HCT116 (cell line): ENCODE measurements around the gene TMSB4X. TPM values are rescaled to one million over a fixed set of nuclear protein-coding genes. Genes with fewer than 3 reads are reported as not detected.

Experiments
- ATAC-seq: fragments of 200-7000 bp; cut with Tn5 transposase; 2 replicates; pipeline ENCODE4 v1.9.1; 2020; ENCODE audit warnings: mild to moderate bottlenecking, moderate library complexity
- BruUV-seq: library from RNA; stranded (reverse); fragments of 400-500 nt; replicated peaks from 2 replicates; lab custom pipeline; 2021; lab: Mats Ljungman, UMichigan
- CTCF ChIA-PET: fragments of 300-600 bp; sonication (Branson Sonifier 250); formaldehyde crosslinking; loops from one replicate; lab custom pipeline; 2021; ENCODE audit warnings: antibody characterized with exemption; lab: Charles Lee
- POLR2A ChIA-PET: fragments of 300-600, 350-600 bp; sonication (Branson Sonifier 250); formaldehyde crosslinking; loops from one replicate; lab custom pipeline; 2021; ENCODE audit warnings: antibody characterized with exemption; lab: Charles Lee
- RAD21 ChIA-PET, 2 experiments: fragments of 300-600 bp; sonication (Branson Sonifier 250); formaldehyde crosslinking; loops; one replicate each; lab custom pipeline; 2023; ENCODE audit warnings: low total read pairs in 2 of 2; ENCODE audit not compliant: uncharacterized antibody in 2 of 2, unreplicated experiment in 2 of 2, low non-redundant PET in 1 of 2; lab: Charles Lee
- DNase-seq: peaks from one replicate; pipeline ENCODE4 v3.0.0-alpha.2; 2010; ENCODE audit warnings: low read depth, low spot score
- H2AFZ ChIP-seq: fragments of 200-600 bp; shearing (Covaris generic), sonication (generic); 2 replicates; pipeline ENCODE4 v1.6.1; 2017; ENCODE audit warnings: low read depth, mixed run types, mixed read lengths, antibody characterized with exemption, low read length; ENCODE audit not compliant: poor library complexity, severe bottlenecking
- H3K27ac ChIP-seq: 2 replicates; pipeline ENCODE4 v1.5.1; 2012; ENCODE audit warnings: low read depth, low read length
- H3K27me3 ChIP-seq: fragments of 200-600 bp; sonication (generic); 2 replicates; pipeline ENCODE4 v1.6.1; 2016; ENCODE audit warnings: mixed run types, low read length, mixed read lengths; ENCODE audit not compliant: insufficient read depth
- H3K36me3 ChIP-seq, 2 experiments: fragments of 200-500 bp in 1 of 2; fragments of 200-600 bp in 1 of 2; sonication (Bioruptor generic) in 1 of 2; sonication (generic) in 1 of 2; 2 replicates each; pipeline versions ENCODE4 v1.5.1 to v1.6.1; 2014 to 2016; ENCODE audit warnings: low read length in 2 of 2, inconsistent platforms in 1 of 2, mixed read lengths in 1 of 2, mixed run types in 1 of 2; ENCODE audit not compliant: insufficient read depth in 2 of 2, control insufficient read depth in 1 of 2
- H3K4me1 ChIP-seq, 2 experiments: fragments of 200-600 bp in 1 of 2; sonication (generic) in 1 of 2; 2 replicates each; pipeline versions ENCODE4 v1.5.1 to v1.6.1; 2012 to 2017; ENCODE audit warnings: low read length in 2 of 2, inconsistent platforms in 1 of 2, mild to moderate bottlenecking in 1 of 2, mixed read lengths in 1 of 2, mixed run types in 1 of 2, moderate library complexity in 1 of 2; ENCODE audit not compliant: insufficient read depth in 2 of 2, control insufficient read depth in 1 of 2
- H3K4me2 ChIP-seq: fragments of 200-600 bp; sonication (generic); 2 replicates; pipeline ENCODE4 v1.6.1; 2017; ENCODE audit warnings: mixed run types, low read length, mixed read lengths
- H3K4me3 ChIP-seq, 2 experiments: fragments of 200-600 bp in 1 of 2; sonication (generic) in 1 of 2; replicated peaks in 1 of 2; 2 replicates each; pipeline ENCODE4 v1.5.1; 2011 to 2016; ENCODE audit warnings: low read length in 2 of 2, control low read depth in 1 of 2, low read depth in 1 of 2, mild to moderate bottlenecking in 1 of 2, mixed read lengths in 1 of 2, mixed run types in 1 of 2
- H3K79me2 ChIP-seq: fragments of 200-600 bp; sonication (generic); 2 replicates; pipeline ENCODE4 v1.6.1; 2017; ENCODE audit warnings: mild to moderate bottlenecking, mixed run types, low read length, moderate library complexity, mixed read lengths; ENCODE audit not compliant: insufficient read depth
- H3K9ac ChIP-seq: fragments of 200-600 bp; sonication (generic); 2 replicates; pipeline ENCODE4 v1.6.1; 2016; ENCODE audit warnings: low read length, mixed read lengths
- H3K9me2 ChIP-seq: fragments of 200-600 bp; sonication (generic), shearing (Covaris generic); 2 replicates; pipeline ENCODE4 v1.6.1; 2017; ENCODE audit warnings: mixed run types, mild to moderate bottlenecking, moderate library complexity; ENCODE audit not compliant: insufficient read depth
- H3K9me3 ChIP-seq, 2 experiments: fragments of 200-500 bp in 1 of 2; fragments of 200-600 bp in 1 of 2; sonication (Bioruptor generic) in 1 of 2; sonication (generic) in 1 of 2; 2 replicates each; pipeline ENCODE4 v1.6.1; 2014 to 2017; ENCODE audit warnings: low read length in 2 of 2, mixed read lengths in 2 of 2, inconsistent platforms in 1 of 2, low read depth in 1 of 2, mild to moderate bottlenecking in 1 of 2, mixed run types in 1 of 2, moderate library complexity in 1 of 2; ENCODE audit not compliant: control insufficient read depth in 1 of 2, insufficient read depth in 1 of 2
- H4K20me1 ChIP-seq: fragments of 200-600 bp; sonication (generic), shearing (Covaris generic); 2 replicates; pipeline ENCODE4 v1.6.1; 2017; ENCODE audit warnings: mixed run types, mild to moderate bottlenecking, moderate library complexity; ENCODE audit not compliant: insufficient read depth
- CBX3 ChIP-seq: IDR thresholded peaks from 2 replicates; pipeline ENCODE4 v1.6.1; 2012; ENCODE audit warnings: low read depth
- CEBPB ChIP-seq: IDR thresholded peaks from 2 replicates; pipeline ENCODE4 v1.6.1; 2012; ENCODE audit warnings: low read depth
- EGR1 ChIP-seq: IDR thresholded peaks from 2 replicates; pipeline ENCODE4 v1.6.1; 2012; ENCODE audit warnings: low read depth
- ELF1 ChIP-seq: IDR thresholded peaks from 2 replicates; pipeline ENCODE4 v1.6.1; 2012; ENCODE audit warnings: low read depth, borderline replicate concordance
- EZH2phosphoT487 ChIP-seq: fragments of 200-600 bp; IDR thresholded peaks from 2 replicates; pipeline ENCODE4 v1.6.1; 2018; ENCODE audit warnings: antibody characterized with exemption, borderline replicate concordance
- JUND ChIP-seq: IDR thresholded peaks from 2 replicates; pipeline ENCODE4 v1.6.1; 2012
- POLR2AphosphoS5 ChIP-seq: IDR thresholded peaks from 2 replicates; pipeline ENCODE4 v1.6.1; 2011; ENCODE audit warnings: mild to moderate bottlenecking, low read depth, low read length, moderate library complexity
- RAD21 ChIP-seq: IDR thresholded peaks from 2 replicates; pipeline ENCODE4 v1.6.1; 2012; ENCODE audit warnings: low read depth, mild to moderate bottlenecking
- SIN3A ChIP-seq: IDR thresholded peaks from 2 replicates; pipeline ENCODE4 v1.6.1; 2012; ENCODE audit warnings: low read depth
- TCF7L2 ChIP-seq: IDR thresholded peaks from 2 replicates; pipeline ENCODE4 v1.7.0; 2011; ENCODE audit warnings: borderline replicate concordance, inconsistent platforms; ENCODE audit not compliant: insufficient read depth, insufficient read length; ENCODE audit errors: extremely low read depth
- YY1 ChIP-seq: IDR thresholded peaks from 2 replicates; pipeline ENCODE4 v1.6.1; 2011; ENCODE audit warnings: low read length, low read depth, moderate library complexity, mild to moderate bottlenecking; ENCODE audit not compliant: insufficient replicate concordance; ENCODE audit errors: extremely low read depth
- ZFX ChIP-seq: fragments of 450-650 bp; IDR thresholded peaks from 2 replicates; pipeline ENCODE4 v1.6.1; 2017
- ZNF274 ChIP-seq: fragments of 200-500 bp; sonication (Bioruptor generic); IDR thresholded peaks from 2 replicates; pipeline ENCODE4 v1.6.1; 2014; ENCODE audit warnings: mild to moderate bottlenecking, low read depth, low read length, inconsistent platforms
- intact Hi-C: fragments of 100-400 bp; cut with micrococcal nuclease; formaldehyde crosslinking; loops from 2 replicates; pipeline ENCODE4 v1.10.0; 2022
- total RNA-seq: library from RNA; stranded (reverse); gene quantifications from one replicate; pipeline ENCODE4 v1.2.1, GENCODE V29; 2021; ENCODE audit not compliant: unreplicated experiment
- TF ChIP-seq, protein P1 (sequence below): IDR thresholded peaks from 2 replicates; pipeline ENCODE4 v1.6.1; 2012
- TF ChIP-seq, protein P2 (sequence below): IDR thresholded peaks from 2 replicates; pipeline ENCODE4 v1.6.1; 2012; ENCODE audit warnings: low read depth
- TF ChIP-seq, protein P3 (sequence below), 3 experiments: fragments of 200-600 bp in 1 of 3; sonication (generic) in 1 of 3; IDR thresholded peaks in 2 of 3; conservative IDR thresholded peaks in 1 of 3; 2 replicates each; pipeline ENCODE4 v1.5.1; 2012 to 2017; ENCODE audit warnings: low read depth in 2 of 3, low read length in 2 of 3, antibody characterized with exemption in 1 of 3, borderline replicate concordance in 1 of 3, control low read depth in 1 of 3, mild to moderate bottlenecking in 1 of 3, mixed read lengths in 1 of 3, mixed run types in 1 of 3, moderate library complexity in 1 of 3; ENCODE audit not compliant: insufficient read depth in 1 of 3
- TF ChIP-seq, protein P4 (sequence below): IDR thresholded peaks from 2 replicates; pipeline ENCODE4 v1.6.1; 2012
- TF ChIP-seq, protein P5 (sequence below): IDR thresholded peaks from 2 replicates; pipeline ENCODE4 v1.6.1; 2011; ENCODE audit warnings: mild to moderate bottlenecking, low read length, moderate library complexity; ENCODE audit not compliant: insufficient replicate concordance; ENCODE audit errors: extremely low read depth

TMSB4X gene
- total RNA-seq, 1 experiment from 2014 or later = 407 TPM

DNA sequence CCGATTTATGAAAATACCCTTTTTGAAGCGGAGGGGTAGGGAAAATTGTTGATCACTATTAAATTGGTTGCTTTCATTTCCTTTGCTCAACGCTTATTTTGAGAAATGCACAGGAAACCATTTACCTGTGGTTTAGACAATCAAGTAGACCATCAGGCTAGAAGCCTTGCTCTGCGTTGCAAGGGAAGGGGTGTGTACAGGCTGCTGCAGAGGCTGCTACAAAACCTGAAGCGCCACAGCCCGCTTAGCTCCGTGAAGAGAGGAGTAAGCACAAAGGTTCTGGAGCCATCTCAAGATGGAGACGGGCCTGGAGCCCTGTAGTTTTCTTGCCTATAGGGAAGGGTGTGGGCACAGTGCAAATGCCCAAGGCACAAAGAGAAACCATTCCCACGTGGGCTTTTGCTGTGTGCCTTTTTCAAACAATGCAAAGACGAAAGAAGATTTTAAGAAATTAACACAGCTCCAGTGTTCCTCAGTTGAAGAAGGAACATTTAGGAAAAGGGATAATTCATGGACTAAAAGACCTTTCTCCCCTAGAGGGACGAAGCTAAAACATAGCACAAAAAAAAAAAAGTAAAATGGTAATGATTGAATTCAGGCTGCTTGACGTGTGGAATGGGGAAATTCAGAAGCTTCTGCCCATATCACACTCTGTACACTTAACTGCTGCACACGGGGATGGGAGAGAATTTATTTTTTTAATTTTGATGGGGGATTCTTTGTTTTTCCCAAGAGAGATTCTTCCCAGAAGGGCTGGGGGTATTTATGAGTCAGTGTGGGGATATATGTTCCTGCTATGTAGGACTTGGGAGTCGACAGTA is 3.5 kb downstream of the TMSB4X start:
- no peaks in the 10 kb centered on the region for H3K36me3 ChIP-seq
- ChIA-PET RAD21 (interaction anchor here in 1 of 2 experiments (0.5 kb wide), 1 partner anchor 23 kb away, joined by 3 read pairs; no protein-coding TSS in a partner anchor), POLR2A (interaction anchor here (1.6 to 2.0 kb wide), 2 partner anchors 22 to 510 kb away, joined by 4 read pairs; no protein-coding TSS in a partner anchor), CTCF (interaction anchor here (2.2 kb wide), 1 partner anchor 32 kb away, joined by 7 read pairs; no protein-coding TSS in a partner anchor)
- ATAC-seq (no peak), DNase-seq (no peak)
- peaks cover 11% of the 10 kb centered on the region for H3K79me2 ChIP-seq
- H3K9ac ChIP-seq = no peak overlapping the region
- H3K9me3 ChIP-seq = no peaks in the 10 kb centered on the region
- intact Hi-C loops = loop anchor here (10.0 kb wide), 1 partner anchor 506 kb away; no protein-coding TSS in a partner anchor
- no peak overlapping the region for H3K4me2 ChIP-seq
- no peak overlapping the region for H3K4me3 ChIP-seq
- no peak overlapping the region for H2AFZ ChIP-seq
- H4K20me1 ChIP-seq = no peaks in the 10 kb centered on the region
- no TSS peak for BruUV-seq
- H3K27me3 ChIP-seq = no peaks in the 10 kb centered on the region
- H3K27ac ChIP-seq = no peak overlapping the region
- peaks cover 0 to 10% of the 10 kb centered on the region in 2 experiments; a peak in 2 of 4 replicates for H3K4me1 ChIP-seq
- H3K9me2 ChIP-seq = no peaks in the 10 kb centered on the region
- TF ChIP-seq, protein P1, sequence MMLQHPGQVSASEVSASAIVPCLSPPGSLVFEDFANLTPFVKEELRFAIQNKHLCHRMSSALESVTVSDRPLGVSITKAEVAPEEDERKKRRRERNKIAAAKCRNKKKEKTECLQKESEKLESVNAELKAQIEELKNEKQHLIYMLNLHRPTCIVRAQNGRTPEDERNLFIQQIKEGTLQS = no peak
- no peak for TF ChIP-seq EZH2phosphoT487
- TF ChIP-seq ELF1 = no peak
- TF ChIP-seq EGR1 = no peak
- TF ChIP-seq CEBPB = no peak
- no peak for TF ChIP-seq TCF7L2
- no peak for TF ChIP-seq SIN3A
- TF ChIP-seq JUND = no peak
- TF ChIP-seq ZFX = no peak
- TF ChIP-seq, protein P2, sequence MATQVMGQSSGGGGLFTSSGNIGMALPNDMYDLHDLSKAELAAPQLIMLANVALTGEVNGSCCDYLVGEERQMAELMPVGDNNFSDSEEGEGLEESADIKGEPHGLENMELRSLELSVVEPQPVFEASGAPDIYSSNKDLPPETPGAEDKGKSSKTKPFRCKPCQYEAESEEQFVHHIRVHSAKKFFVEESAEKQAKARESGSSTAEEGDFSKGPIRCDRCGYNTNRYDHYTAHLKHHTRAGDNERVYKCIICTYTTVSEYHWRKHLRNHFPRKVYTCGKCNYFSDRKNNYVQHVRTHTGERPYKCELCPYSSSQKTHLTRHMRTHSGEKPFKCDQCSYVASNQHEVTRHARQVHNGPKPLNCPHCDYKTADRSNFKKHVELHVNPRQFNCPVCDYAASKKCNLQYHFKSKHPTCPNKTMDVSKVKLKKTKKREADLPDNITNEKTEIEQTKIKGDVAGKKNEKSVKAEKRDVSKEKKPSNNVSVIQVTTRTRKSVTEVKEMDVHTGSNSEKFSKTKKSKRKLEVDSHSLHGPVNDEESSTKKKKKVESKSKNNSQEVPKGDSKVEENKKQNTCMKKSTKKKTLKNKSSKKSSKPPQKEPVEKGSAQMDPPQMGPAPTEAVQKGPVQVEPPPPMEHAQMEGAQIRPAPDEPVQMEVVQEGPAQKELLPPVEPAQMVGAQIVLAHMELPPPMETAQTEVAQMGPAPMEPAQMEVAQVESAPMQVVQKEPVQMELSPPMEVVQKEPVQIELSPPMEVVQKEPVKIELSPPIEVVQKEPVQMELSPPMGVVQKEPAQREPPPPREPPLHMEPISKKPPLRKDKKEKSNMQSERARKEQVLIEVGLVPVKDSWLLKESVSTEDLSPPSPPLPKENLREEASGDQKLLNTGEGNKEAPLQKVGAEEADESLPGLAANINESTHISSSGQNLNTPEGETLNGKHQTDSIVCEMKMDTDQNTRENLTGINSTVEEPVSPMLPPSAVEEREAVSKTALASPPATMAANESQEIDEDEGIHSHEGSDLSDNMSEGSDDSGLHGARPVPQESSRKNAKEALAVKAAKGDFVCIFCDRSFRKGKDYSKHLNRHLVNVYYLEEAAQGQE = no peak
- TF ChIP-seq, protein P3, sequence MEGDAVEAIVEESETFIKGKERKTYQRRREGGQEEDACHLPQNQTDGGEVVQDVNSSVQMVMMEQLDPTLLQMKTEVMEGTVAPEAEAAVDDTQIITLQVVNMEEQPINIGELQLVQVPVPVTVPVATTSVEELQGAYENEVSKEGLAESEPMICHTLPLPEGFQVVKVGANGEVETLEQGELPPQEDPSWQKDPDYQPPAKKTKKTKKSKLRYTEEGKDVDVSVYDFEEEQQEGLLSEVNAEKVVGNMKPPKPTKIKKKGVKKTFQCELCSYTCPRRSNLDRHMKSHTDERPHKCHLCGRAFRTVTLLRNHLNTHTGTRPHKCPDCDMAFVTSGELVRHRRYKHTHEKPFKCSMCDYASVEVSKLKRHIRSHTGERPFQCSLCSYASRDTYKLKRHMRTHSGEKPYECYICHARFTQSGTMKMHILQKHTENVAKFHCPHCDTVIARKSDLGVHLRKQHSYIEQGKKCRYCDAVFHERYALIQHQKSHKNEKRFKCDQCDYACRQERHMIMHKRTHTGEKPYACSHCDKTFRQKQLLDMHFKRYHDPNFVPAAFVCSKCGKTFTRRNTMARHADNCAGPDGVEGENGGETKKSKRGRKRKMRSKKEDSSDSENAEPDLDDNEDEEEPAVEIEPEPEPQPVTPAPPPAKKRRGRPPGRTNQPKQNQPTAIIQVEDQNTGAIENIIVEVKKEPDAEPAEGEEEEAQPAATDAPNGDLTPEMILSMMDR (IDR thresholded peaks at IDR 0.05 in 2 of 3, conservative IDR thresholded peaks at IDR 0.05 in 1 of 3; ENCODE audit: borderline replicate concordance in 1 of 3, insufficient read depth in 1 of 3, low read depth in 2 of 3, low read length in 2 of 3) = no peak
- no peak for TF ChIP-seq RAD21
- no peak for TF ChIP-seq POLR2AphosphoS5
- TF ChIP-seq, protein P4, sequence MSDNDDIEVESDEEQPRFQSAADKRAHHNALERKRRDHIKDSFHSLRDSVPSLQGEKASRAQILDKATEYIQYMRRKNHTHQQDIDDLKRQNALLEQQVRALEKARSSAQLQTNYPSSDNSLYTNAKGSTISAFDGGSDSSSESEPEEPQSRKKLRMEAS = no peak
- no peak for TF ChIP-seq ZNF274
- TF ChIP-seq, protein P5, sequence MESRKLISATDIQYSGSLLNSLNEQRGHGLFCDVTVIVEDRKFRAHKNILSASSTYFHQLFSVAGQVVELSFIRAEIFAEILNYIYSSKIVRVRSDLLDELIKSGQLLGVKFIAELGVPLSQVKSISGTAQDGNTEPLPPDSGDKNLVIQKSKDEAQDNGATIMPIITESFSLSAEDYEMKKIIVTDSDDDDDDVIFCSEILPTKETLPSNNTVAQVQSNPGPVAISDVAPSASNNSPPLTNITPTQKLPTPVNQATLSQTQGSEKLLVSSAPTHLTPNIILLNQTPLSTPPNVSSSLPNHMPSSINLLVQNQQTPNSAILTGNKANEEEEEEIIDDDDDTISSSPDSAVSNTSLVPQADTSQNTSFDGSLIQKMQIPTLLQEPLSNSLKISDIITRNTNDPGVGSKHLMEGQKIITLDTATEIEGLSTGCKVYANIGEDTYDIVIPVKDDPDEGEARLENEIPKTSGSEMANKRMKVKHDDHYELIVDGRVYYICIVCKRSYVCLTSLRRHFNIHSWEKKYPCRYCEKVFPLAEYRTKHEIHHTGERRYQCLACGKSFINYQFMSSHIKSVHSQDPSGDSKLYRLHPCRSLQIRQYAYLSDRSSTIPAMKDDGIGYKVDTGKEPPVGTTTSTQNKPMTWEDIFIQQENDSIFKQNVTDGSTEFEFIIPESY = no peak
- TF ChIP-seq YY1 = no peak
- TF ChIP-seq CBX3 = no peak
